Peyer's patch (tissue), 4 donors: ENCODE results near the gene LAMB3.

Source experiments
- POLR2A ChIP-seq, 2 donors: fragments of 450-650 bp; IDR thresholded peaks; one replicate each; pipeline ENCODE4 v1.5.1; 2017; ENCODE audit warnings: antibody characterized with exemption in 2 of 2, mild to moderate bottlenecking in 2 of 2, moderate library complexity in 2 of 2
- TF ChIP-seq, protein P1 (sequence below), 6 experiments: fragments of 450-650 bp in 4 of 6; fragments of 200-600 bp in 2 of 6; sonication (generic) in 1 of 6; IDR thresholded peaks; one replicate each; pipeline ENCODE4 v1.5.1; 2017 to 2019; ENCODE audit warnings: antibody characterized with exemption in 6 of 6, mild to moderate bottlenecking in 3 of 6, moderate library complexity in 1 of 6

DNA sequence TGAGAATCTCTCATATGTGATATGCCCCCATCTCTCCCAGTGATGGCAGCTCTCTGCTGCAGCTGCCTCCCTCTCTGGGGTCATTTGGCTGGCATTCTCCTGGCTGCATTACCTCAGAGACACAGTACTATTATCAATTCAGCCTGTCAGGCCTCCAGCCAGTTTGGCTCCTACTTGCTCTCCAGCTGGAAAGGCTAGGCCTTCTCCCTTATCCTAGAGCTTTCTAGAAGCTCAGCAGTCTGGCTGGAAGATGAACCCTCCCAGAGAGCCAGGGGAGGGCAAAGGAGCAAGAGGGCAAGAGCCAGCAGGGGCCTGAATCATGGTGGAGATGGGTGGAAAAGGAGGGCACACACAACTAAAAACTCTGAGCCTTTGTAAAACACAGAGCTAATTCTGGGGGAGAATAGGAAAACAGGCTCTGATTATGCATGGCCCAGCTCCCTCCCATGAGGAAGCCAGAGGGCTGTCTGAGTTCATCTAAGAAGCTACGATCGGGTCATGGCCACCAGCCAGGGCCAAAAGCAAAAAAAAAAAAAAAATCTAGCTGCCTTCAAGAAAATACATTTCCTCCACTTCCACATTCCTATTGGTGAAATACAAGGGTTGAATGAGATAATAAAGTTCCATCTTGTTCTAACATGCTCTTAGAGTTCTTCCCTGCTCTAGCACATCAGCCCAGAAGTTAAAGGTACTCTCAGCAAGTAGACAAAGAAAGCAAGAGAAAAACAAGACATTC lies 8.8 kb downstream of the LAMB3 start:
- TF ChIP-seq, protein P1, sequence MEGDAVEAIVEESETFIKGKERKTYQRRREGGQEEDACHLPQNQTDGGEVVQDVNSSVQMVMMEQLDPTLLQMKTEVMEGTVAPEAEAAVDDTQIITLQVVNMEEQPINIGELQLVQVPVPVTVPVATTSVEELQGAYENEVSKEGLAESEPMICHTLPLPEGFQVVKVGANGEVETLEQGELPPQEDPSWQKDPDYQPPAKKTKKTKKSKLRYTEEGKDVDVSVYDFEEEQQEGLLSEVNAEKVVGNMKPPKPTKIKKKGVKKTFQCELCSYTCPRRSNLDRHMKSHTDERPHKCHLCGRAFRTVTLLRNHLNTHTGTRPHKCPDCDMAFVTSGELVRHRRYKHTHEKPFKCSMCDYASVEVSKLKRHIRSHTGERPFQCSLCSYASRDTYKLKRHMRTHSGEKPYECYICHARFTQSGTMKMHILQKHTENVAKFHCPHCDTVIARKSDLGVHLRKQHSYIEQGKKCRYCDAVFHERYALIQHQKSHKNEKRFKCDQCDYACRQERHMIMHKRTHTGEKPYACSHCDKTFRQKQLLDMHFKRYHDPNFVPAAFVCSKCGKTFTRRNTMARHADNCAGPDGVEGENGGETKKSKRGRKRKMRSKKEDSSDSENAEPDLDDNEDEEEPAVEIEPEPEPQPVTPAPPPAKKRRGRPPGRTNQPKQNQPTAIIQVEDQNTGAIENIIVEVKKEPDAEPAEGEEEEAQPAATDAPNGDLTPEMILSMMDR (IDR thresholded peaks at IDR 0.05), result no peak
- no peak for TF ChIP-seq POLR2A (IDR thresholded peaks at IDR 0.05)
